Measurements from ENCODE around the gene SPDYE16. TPM values are rescaled to one million over a fixed set of nuclear protein-coding genes. Genes with fewer than 3 reads are reported as not detected.
"Not testable (repeated sequence)": the region's sequence is repeated elsewhere in the genome, so short reads cannot be mapped to it uniquely, and the experiment has no call there.

Gene SPDYE16
- total and polyA plus RNA-seq, 9 donors, result 0.11 to 1.7 (median 0.62) TPM

- DNase-seq, result no peak
- Histone ChIP-seq H3K9me3 (no peaks in the 10 kb centered on the region), H3K4me3 (no peak within 1 kb of the TSS), H3K27ac (no peak within 1 kb of the TSS), H3K27me3 (no peaks in the 10 kb centered on the region), H3K4me1 (ENCODE audit: insufficient read depth) (peaks cover 5% of the 10 kb centered on the region), H3K36me3 (no peaks in the 10 kb centered on the region)
- intact Hi-C loops (cut with DNase I), result no loop called here
- WGBS, 3 donors, result 18 to 31% (median 26%) methylated on average over 14 to 20 of the region's 20 CpGs
- TF ChIP-seq POLR2A (IDR thresholded peaks at IDR 0.05), result no peak
These were observed 32.9 kb downstream of the SPDYE16 start, which contains the start of gene UPK3B for GRCh38 chr7:76509931-76510877. UPK3B (plus strand) TSS chr7:76510552; CDS start chr7:76510653, 101 bp downstream.

GRCh38 chr7:76507723-76508406, 35.2 kb downstream of the SPDYE16 start:
- H3K27me3 ChIP-seq, result no peaks in the 10 kb centered on the region
- DNase-seq, result no peak
- H3K9me3 ChIP-seq, result no peaks in the 10 kb centered on the region
- H3K36me3 ChIP-seq, result no peaks in the 10 kb centered on the region
- peaks cover under 1% of the 10 kb centered on the region for H3K4me1 ChIP-seq (ENCODE audit: insufficient read depth)
- intact Hi-C loops (cut with DNase I), result no loop called here
- WGBS, 3 donors, result 86 to 89% (median 88%) methylated on average over 11 of the region's 11 CpGs
- no peak overlapping the region for H3K4me3 ChIP-seq
- no peak for TF ChIP-seq POLR2A (IDR thresholded peaks at IDR 0.05)
- TF ChIP-seq EP300 (IDR thresholded peaks at IDR 0.05), result no peak
- TF ChIP-seq CTCF (IDR thresholded peaks at IDR 0.05), result no peak
- no peak overlapping the region for H3K27ac ChIP-seq

GRCh38 chr7:76506643-76507042, 36.5 kb downstream of the SPDYE16 start:
- H3K4me3 ChIP-seq; H3K4me1 ChIP-seq (ENCODE audit: insufficient read depth); H3K9me3 ChIP-seq; H3K27me3 ChIP-seq; H3K27ac ChIP-seq; DNase-seq; H3K36me3 ChIP-seq; intact Hi-C loops (cut with DNase I): not testable (repeated sequence)
- WGBS, 3 donors, result 91 to 94% (median 94%) methylated on average over 8 of the region's 8 CpGs

GRCh38 chr7:76506081-76506440, 37.0 kb downstream of the SPDYE16 start:
- no peak for DNase-seq
- intact Hi-C loops (cut with DNase I), result no loop called here
- TF ChIP-seq EP300 (IDR thresholded peaks at IDR 0.05) (no peak), CTCF (IDR thresholded peaks at IDR 0.05) (no peak), POLR2A (IDR thresholded peaks at IDR 0.05) (no peak)
- no peaks in the 10 kb centered on the region for H3K36me3 ChIP-seq
- H3K27me3 ChIP-seq, result no peaks in the 10 kb centered on the region
- no peak overlapping the region for H3K27ac ChIP-seq
- H3K4me1 ChIP-seq (ENCODE audit: insufficient read depth), result no peaks in the 10 kb centered on the region
- H3K9me3 ChIP-seq, result no peaks in the 10 kb centered on the region
- H3K4me3 ChIP-seq, result no peak overlapping the region
- WGBS, 3 donors, result 76 to 91% (median 77%) methylated on average over 5 of the region's 5 CpGs

GRCh38 chr7:76505168-76506080, 37.7 kb downstream of the SPDYE16 start:
- no peak overlapping the region for H3K4me3 ChIP-seq
- no peaks in the 10 kb centered on the region for H3K4me1 ChIP-seq (ENCODE audit: insufficient read depth)
- intact Hi-C loops (cut with DNase I), result no loop called here
- WGBS, 3 donors, result 89 to 92% (median 91%) methylated on average over 24 to 32 of the region's 32 CpGs
- TF ChIP-seq POLR2A (IDR thresholded peaks at IDR 0.05) (no peak), EP300 (IDR thresholded peaks at IDR 0.05) (no peak), CTCF (IDR thresholded peaks at IDR 0.05) (no peak)
- DNase-seq, result no peak
- H3K9me3 ChIP-seq, result no peaks in the 10 kb centered on the region
- no peaks in the 10 kb centered on the region for H3K36me3 ChIP-seq
- no peak overlapping the region for H3K27ac ChIP-seq
- no peaks in the 10 kb centered on the region for H3K27me3 ChIP-seq

GRCh38 chr7:76504351-76505167, 38.5 kb downstream of the SPDYE16 start:
- not testable (repeated sequence) for DNase-seq; H3K27me3 ChIP-seq; H3K27ac ChIP-seq; H3K4me1 ChIP-seq (ENCODE audit: insufficient read depth); H3K36me3 ChIP-seq; H3K9me3 ChIP-seq; H3K4me3 ChIP-seq
- intact Hi-C loops (cut with DNase I), result loop anchor here in 1 of 4 donors (5.0 kb wide), 1 partner anchor 493 kb away; no protein-coding TSS in a partner anchor
- WGBS, 3 donors, result 82 to 89% (median 86%) methylated on average over 17 to 23 of the region's 33 CpGs

- H3K36me3 ChIP-seq; H3K9me3 ChIP-seq; H3K4me1 ChIP-seq (ENCODE audit: insufficient read depth); H3K27ac ChIP-seq; DNase-seq; H3K4me3 ChIP-seq; H3K27me3 ChIP-seq: not testable (repeated sequence)
- WGBS, 3 donors, result 85 to 94% (median 88%) methylated on average over 10 to 12 of the region's 12 CpGs
- intact Hi-C loops (cut with DNase I), result loop anchor here in 1 of 4 donors (5.0 kb wide), 1 partner anchor 494 kb away; no protein-coding TSS in a partner anchor
These were observed 39.9 kb downstream of the SPDYE16 start for GRCh38 chr7:76503244-76503643.
